Aorta (tissue), 5 donors: ENCODE results near the gene ARHGAP33. TPM values are rescaled to one million over a fixed set of nuclear protein-coding genes. Genes with fewer than 3 reads are reported as not detected.

Experiments used
- ATAC-seq: fragments of 200-7000 bp; cut with Tn5 transposase; one replicate; pipeline ENCODE4 v1.9.1; 2022; ENCODE audit warnings: moderate library complexity; ENCODE audit not compliant: low FRiP score
- DNase-seq, 2 donors: peaks; one replicate each; pipeline ENCODE4 v3.0.0-alpha.2; 2020
- H3K27ac ChIP-seq, 2 donors: one replicate each; pipeline ENCODE4 v1.5.1; 2013; ENCODE audit warnings: low read length in 2 of 2, mild to moderate bottlenecking in 2 of 2, moderate library complexity in 2 of 2, control low read depth in 1 of 2, inconsistent platforms in 1 of 2, low read depth in 1 of 2
- H3K27me3 ChIP-seq, 2 donors: one replicate each; pipeline ENCODE4 v1.6.1; 2013; ENCODE audit warnings: control low read depth in 1 of 2, low read length in 1 of 2, mild to moderate bottlenecking in 1 of 2, moderate library complexity in 1 of 2; ENCODE audit not compliant: insufficient read depth in 2 of 2, control insufficient read depth in 1 of 2
- H3K36me3 ChIP-seq, 2 donors: one replicate each; pipeline ENCODE4 v1.6.1; 2013; ENCODE audit warnings: control low read depth in 1 of 2, low read length in 1 of 2, mild to moderate bottlenecking in 1 of 2; ENCODE audit not compliant: insufficient read depth in 2 of 2, control insufficient read depth in 1 of 2
- H3K4me1 ChIP-seq, 2 donors: one replicate each; pipeline ENCODE4 v1.6.1; 2013; ENCODE audit warnings: low read length in 2 of 2, control low read depth in 1 of 2, mild to moderate bottlenecking in 1 of 2, moderate library complexity in 1 of 2; ENCODE audit not compliant: insufficient read depth in 2 of 2, control insufficient read depth in 1 of 2
- H3K4me3 ChIP-seq, 2 donors: one replicate each; pipeline ENCODE4 v1.5.1; 2013; ENCODE audit warnings: low read length in 2 of 2, control low read depth in 1 of 2, mild to moderate bottlenecking in 1 of 2
- H3K9me3 ChIP-seq: one replicate; pipeline ENCODE4 v1.6.1; 2013; ENCODE audit warnings: mild to moderate bottlenecking, low read length; ENCODE audit not compliant: control insufficient read depth
- WGBS, 2 donors: extraction: QIAGEN DNeasy Blood & Tissue Kit; methylation state at CpG; one replicate each; pipeline ENCODE4 v1.1.7; 2013; 5-methylcytosine and 5-hydroxymethylcytosine counted together
- intact Hi-C, 2 donors: fragments of 100-400 bp; cut with DNase I; formaldehyde crosslinking; loops; one replicate each; pipeline versions ENCODE4 v1.14.2 to v1.15.0; 2022
- polyA plus RNA-seq, 2 donors: library from polyadenylated mRNA; stranded (reverse); fragments of 200-250 nt; gene quantifications; one replicate each; pipeline ENCODE4 v1.2.3, GENCODE V29; 2013
- total RNA-seq, 2 donors: library from RNA; stranded (reverse); fragmentation: NEBNext Ultra II Directional; extraction: Animal tissue kit (Norgen Biotek cat#: 25700); gene quantifications; one replicate each; pipeline ENCODE4 v1.2.1, GENCODE V29; 2021
- donor health status: healthy with polysubstance abuse.
- donor health status: Bipolar disorder and iron deficiency.
- donor health status: DM: no; HTN: no; CAD: no.
- donor health status: DM: no; HTN: no; CAD: no.
- donor health status: DM: yes; HTN: yes; CAD: no.

Gene ARHGAP33
- total and polyA plus RNA-seq, 4 donors = 1.9 to 27.8 (median 17.2) TPM

DNA sequence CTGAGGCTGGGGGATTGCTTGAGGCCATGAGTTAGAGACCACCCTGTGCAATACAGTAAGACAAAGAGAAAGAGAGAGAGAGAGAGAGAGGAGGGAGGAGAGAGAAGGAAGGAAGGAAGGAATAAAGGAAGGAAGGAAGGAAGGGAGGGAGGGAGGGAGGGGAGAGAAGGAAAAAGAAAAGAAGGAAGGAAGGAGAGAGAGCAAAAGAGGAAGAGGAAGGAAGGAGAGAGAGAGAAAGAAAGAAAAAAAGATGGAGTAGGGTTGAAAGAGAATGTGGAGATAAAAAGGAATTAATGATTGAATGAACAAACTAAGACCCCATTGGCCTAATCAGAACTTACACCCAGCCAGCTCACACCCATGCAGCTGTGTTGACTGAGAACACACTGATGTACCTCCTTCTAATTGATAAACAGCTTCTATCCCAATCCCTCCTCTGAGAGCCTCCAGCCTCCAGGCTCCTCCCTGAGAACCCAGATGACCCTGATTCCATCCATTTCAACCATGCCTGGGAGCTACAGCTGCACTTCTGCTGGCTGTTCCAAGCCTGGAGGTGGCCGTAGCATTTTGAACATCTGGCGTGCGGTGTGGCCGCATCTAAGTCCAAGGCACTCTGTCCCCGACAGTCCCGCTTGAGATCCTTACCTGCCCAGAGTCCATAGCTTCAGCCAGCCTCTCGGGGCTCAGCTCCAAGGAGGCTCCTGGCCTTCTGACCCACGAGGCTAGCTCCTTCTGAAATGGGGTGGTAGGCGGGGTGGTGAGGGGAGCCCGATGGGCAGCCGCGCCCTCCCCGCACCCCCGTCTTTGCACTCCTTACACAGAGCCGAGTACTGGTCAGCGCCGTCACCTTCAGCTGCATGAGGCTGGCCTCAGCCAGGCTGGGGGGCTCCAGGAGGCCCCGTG is 36.2 kb downstream of the ARHGAP33 start:
- Histone ChIP-seq H3K4me3 (no peak overlapping the region), H3K36me3 (no peaks in the 10 kb centered on the region), H3K9me3 (no peaks in the 10 kb centered on the region), H3K27ac (no peak overlapping the region), H3K27me3 (no peaks in the 10 kb centered on the region), H3K4me1 (no peaks in the 10 kb centered on the region)
- WGBS, 2 donors = 62 to 68% methylated on average over 13 to 18 of the region's 18 CpGs
- intact Hi-C loops = no loop called here
- ATAC-seq (peak; percentile 26), DNase-seq (no peak)

DNA sequence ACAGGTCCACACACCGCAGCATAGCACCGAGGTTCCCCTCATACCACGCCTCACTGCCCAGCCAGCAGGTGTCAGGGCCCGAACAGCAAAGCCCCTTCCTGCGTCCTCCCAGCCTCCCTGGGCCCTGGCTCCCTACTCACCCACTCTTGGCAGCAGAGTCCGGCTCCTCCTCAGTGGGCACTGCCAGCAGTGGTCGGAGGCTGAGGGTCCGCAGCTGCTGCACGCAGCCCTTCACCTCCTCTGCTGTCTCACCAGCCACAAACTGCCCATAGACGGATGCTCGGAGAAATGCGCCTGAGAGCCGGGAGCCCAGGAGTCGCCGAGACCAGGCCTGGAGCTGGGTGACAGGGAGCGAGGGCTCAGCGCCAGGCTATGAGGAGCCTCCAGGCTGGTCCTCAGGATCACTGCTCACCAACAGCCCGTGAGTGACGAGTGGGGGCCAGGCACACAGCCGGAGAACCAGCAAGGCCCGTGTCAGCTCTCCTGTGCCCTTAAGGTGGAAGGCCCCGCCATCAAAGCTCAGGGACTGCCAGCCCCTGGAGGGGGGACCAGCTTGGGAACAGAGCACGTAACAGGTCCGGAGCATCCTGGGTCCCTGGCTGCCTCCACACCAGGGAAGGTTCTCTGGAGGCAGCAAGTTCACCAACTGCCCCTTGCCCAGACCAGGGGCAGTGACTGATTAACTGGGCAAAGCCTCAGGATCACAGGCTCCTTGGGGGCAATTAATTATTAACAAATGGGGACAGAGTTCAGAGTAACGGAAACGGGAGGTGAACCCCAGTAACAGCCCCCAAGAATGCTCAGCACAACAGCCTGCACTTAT is 37.1 kb downstream of the ARHGAP33 start, which contains the start of gene PRODH2:
PRODH2 (minus strand) TSS at position 626 of the 823 bp plus-strand sequence; CDS start at position 586, 40 bp downstream.
- no peaks in the 10 kb centered on the region for H3K4me1 ChIP-seq
- intact Hi-C loops = no loop called here
- 60 to 62% methylated on average over 26 of the region's 26 CpGs for WGBS, 2 donors
- no peak within 1 kb of the TSS for H3K27ac ChIP-seq
- no peak for ATAC-seq
- DNase-seq = no peak
- no peaks in the 10 kb centered on the region for H3K36me3 ChIP-seq
- H3K4me3 ChIP-seq = no peak within 1 kb of the TSS
- H3K27me3 ChIP-seq = no peaks in the 10 kb centered on the region
- no peaks in the 10 kb centered on the region for H3K9me3 ChIP-seq

DNA sequence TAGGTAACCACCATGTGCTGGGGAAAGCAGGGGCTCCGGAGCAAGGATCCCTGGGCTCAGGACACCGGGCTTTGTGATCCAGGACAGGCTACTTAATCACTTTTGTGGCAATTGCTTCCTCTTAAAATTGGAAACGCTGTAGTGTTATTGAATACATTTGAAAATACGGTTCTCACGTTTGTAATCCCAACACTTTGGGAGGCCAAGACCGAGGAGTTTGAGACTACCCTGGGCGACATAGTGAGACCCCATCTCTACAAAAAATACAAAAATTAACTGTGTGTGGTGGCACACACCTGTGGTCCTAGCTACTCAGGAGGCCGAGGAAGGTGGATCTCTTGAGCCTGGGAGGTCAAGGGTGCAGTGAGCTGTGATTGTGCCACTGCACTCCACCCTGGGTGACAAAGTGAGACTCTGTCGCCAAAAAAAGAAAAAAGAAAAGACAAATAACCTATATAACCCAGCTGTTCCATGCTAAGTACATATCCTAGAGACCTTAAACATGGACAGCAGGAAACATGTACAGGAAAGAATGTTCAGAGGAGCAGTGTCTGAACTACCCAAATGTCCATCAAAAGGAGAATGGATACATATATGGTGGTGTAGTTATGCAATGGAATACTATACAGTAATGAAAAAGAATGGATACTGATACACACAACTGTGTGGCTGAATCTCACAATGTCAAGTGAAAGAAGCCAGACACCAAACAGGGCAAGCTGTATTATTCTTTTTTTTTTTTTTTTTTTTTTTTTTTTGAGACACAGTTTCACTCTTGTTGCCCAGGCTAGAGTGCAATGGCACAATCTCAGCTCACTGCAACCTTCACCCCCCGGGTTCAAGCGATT is 37.9 kb downstream of the ARHGAP33 start:
- Histone ChIP-seq H3K4me1 (no peaks in the 10 kb centered on the region), H3K36me3 (no peaks in the 10 kb centered on the region), H3K27me3 (no peaks in the 10 kb centered on the region), H3K27ac (no peak overlapping the region), H3K9me3 (no peaks in the 10 kb centered on the region), H3K4me3 (no peak overlapping the region)
- intact Hi-C loops = no loop called here
- no peak for DNase-seq
- no peak for ATAC-seq
- 82% methylated on average over 11 of the region's 11 CpGs for WGBS, 2 donors

- intact Hi-C loops = no loop called here
- Histone ChIP-seq H3K27ac (no peak overlapping the region), H3K4me3 (no peak overlapping the region), H3K27me3 (no peaks in the 10 kb centered on the region), H3K36me3 (no peaks in the 10 kb centered on the region), H3K9me3 (no peaks in the 10 kb centered on the region), H3K4me1 (no peaks in the 10 kb centered on the region)
- no peak for ATAC-seq
- 27 to 36% methylated on average over 6 of the region's 6 CpGs for WGBS, 2 donors
- no peak for DNase-seq
Observed at GRCh38 chr19:35816262-35816661, 40.9 kb downstream of the ARHGAP33 start.

GRCh38 chr19:35816846-35817245 is 41.5 kb downstream of the ARHGAP33 start:
- Histone ChIP-seq H3K4me1 (no peaks in the 10 kb centered on the region), H3K27ac (no peak overlapping the region), H3K27me3 (no peaks in the 10 kb centered on the region), H3K4me3 (no peak overlapping the region), H3K36me3 (no peaks in the 10 kb centered on the region), H3K9me3 (no peaks in the 10 kb centered on the region)
- DNase-seq (no peak), ATAC-seq (no peak)
- WGBS, 2 donors = 68 to 76% methylated on average over 9 of the region's 9 CpGs
- intact Hi-C loops = no loop called here

GRCh38 chr19:35818445-35818844 is 43.1 kb downstream of the ARHGAP33 start:
- H3K4me1 ChIP-seq = no peaks in the 10 kb centered on the region
- no peak overlapping the region for H3K4me3 ChIP-seq
- H3K9me3 ChIP-seq = no peaks in the 10 kb centered on the region
- ATAC-seq = no peak
- no peaks in the 10 kb centered on the region for H3K36me3 ChIP-seq
- H3K27me3 ChIP-seq = no peaks in the 10 kb centered on the region
- WGBS, 2 donors = 57 to 75% methylated on average over 3 of the region's 3 CpGs
- intact Hi-C loops = no loop called here
- no peak for DNase-seq
- H3K27ac ChIP-seq = no peak overlapping the region

DNA sequence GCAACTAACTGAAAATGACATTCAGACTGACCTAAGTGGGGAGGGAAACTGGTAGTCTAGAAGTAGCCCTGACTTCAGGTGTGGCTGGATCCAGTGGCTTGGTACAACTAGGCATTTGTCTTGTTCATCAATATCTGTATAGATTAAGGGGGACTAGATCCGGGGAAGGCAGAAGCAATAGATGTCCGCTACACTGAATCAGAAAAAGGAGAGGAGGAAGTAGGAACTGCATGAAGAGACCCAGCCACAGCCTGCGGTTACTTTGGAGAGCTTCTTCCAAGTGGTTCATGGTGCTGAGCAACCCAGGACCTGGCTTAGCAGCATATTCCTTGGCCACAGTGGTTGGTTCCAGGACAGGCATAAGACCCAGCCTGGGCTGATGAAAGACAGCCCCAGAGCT is 47.2 kb downstream of the ARHGAP33 start:
- Histone ChIP-seq H3K4me3 (no peak overlapping the region), H3K4me1 (no peaks in the 10 kb centered on the region), H3K27ac (no peak overlapping the region), H3K36me3 (no peaks in the 10 kb centered on the region), H3K9me3 (no peaks in the 10 kb centered on the region), H3K27me3 (no peaks in the 10 kb centered on the region)
- DNase-seq (no peak), ATAC-seq (no peak)
- 63 to 78% methylated on average over 3 of the region's 3 CpGs for WGBS, 2 donors
- intact Hi-C loops = no loop called here

DNA sequence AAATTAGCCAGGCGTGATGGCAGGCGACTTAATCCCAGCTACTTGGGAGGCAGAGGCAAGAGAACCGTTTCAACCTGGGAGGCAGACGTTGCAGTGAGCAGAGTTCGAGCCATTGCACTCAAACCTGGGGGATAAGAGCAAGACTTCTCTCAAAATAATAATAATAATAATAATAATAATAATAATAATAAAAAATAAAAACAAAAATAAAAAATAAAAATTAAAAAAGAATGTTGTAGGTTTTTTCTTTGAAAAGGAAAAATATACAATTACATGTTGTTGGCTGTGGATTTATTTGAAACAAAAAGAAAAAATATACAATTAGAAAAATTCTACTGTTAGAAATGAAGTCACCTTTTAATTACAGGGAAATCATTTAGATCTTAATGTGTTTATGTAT is 48.8 kb downstream of the ARHGAP33 start:
- 81 to 85% methylated on average over 5 of the region's 5 CpGs for WGBS, 2 donors
- Histone ChIP-seq H3K36me3 (no peaks in the 10 kb centered on the region), H3K27ac (no peak overlapping the region), H3K27me3 (no peaks in the 10 kb centered on the region), H3K4me3 (no peak overlapping the region), H3K9me3 (no peaks in the 10 kb centered on the region), H3K4me1 (no peaks in the 10 kb centered on the region)
- no peak for ATAC-seq
- DNase-seq = no peak
- intact Hi-C loops = no loop called here
